CD14-positive monocyte (primary cell): ENCODE results near the gene IRF2BPL. TPM values are rescaled to one million over a fixed set of nuclear protein-coding genes. Genes with fewer than 3 reads are reported as not detected.
A peak's percentile ranks its signal among the peaks of the same experiment; 100 is the strongest.

Source experiments
- DNase-seq, 3 donors: peaks; one replicate each; pipeline ENCODE4 v3.0.0-alpha.2; 2011 to 2022
- H2AFZ ChIP-seq: 2 replicates; pipeline ENCODE4 v1.6.0; 2012; ENCODE audit warnings: mild to moderate bottlenecking, low read depth, low read length, inconsistent platforms; ENCODE audit not compliant: insufficient read depth, poor library complexity, severe bottlenecking
- H3K27ac ChIP-seq, 2 donors: 1 replicate in 1 of 2; 2 replicates in 1 of 2; pipeline ENCODE4 v1.5.1; 2012 to 2013; ENCODE audit warnings: low read length in 2 of 2, control low read depth in 1 of 2, inconsistent platforms in 1 of 2, low read depth in 1 of 2, mild to moderate bottlenecking in 1 of 2
- H3K27me3 ChIP-seq, 2 donors: one replicate each; pipeline versions ENCODE4 v1.6.0 to v1.6.1; 2011 to 2013; ENCODE audit warnings: low read length in 2 of 2; ENCODE audit not compliant: control insufficient read depth in 2 of 2, insufficient read depth in 2 of 2
- H3K36me3 ChIP-seq, 2 donors: replicated peaks in 1 of 2; 1 replicate in 1 of 2; 2 replicates in 1 of 2; pipeline versions ENCODE4 v1.5.1 to v1.6.1; 2012 to 2013; ENCODE audit warnings: low read length in 2 of 2, control low read depth in 1 of 2, inconsistent platforms in 1 of 2, mild to moderate bottlenecking in 1 of 2; ENCODE audit not compliant: insufficient read depth in 2 of 2, control insufficient read depth in 1 of 2
- H3K4me1 ChIP-seq, 2 donors: 1 replicate in 1 of 2; 2 replicates in 1 of 2; pipeline versions ENCODE4 v1.5.1 to v1.6.1; 2012 to 2013; ENCODE audit warnings: low read length in 2 of 2, control low read depth in 1 of 2, inconsistent platforms in 1 of 2, mild to moderate bottlenecking in 1 of 2, moderate library complexity in 1 of 2; ENCODE audit not compliant: insufficient read depth in 2 of 2, control insufficient read depth in 1 of 2
- H3K4me2 ChIP-seq: replicated peaks from 2 replicates; pipeline ENCODE3; 2012; ENCODE audit warnings: low read length, moderate library complexity, mild to moderate bottlenecking; ENCODE audit not compliant: poor library complexity, severe bottlenecking; ENCODE audit errors: extremely low read depth
- H3K4me3 ChIP-seq, 3 experiments: fragments of 200-600 bp in 1 of 3; sonication (generic) in 1 of 3; replicated peaks in 1 of 3; 1 replicate in 2 of 3; 2 replicates in 1 of 3; pipeline ENCODE4 v1.5.1; 2011 to 2013; ENCODE audit warnings: low read length in 3 of 3, mild to moderate bottlenecking in 3 of 3, control low read depth in 2 of 3, low read depth in 2 of 3, inconsistent platforms in 1 of 3, moderate library complexity in 1 of 3
- H3K79me2 ChIP-seq: 2 replicates; pipeline ENCODE4 v1.6.0; 2012; ENCODE audit warnings: mild to moderate bottlenecking, control low read depth, inconsistent platforms, low read length, moderate library complexity; ENCODE audit not compliant: insufficient read depth
- H3K9ac ChIP-seq: 2 replicates; pipeline ENCODE4 v1.6.0; 2017; ENCODE audit warnings: low read length, mild to moderate bottlenecking; ENCODE audit not compliant: insufficient read depth, poor library complexity, severe bottlenecking
- H3K9me3 ChIP-seq, 2 donors: replicated peaks in 1 of 2; 1 replicate in 1 of 2; 2 replicates in 1 of 2; pipeline versions ENCODE4 v1.5.1 to v1.6.1; 2012 to 2013; ENCODE audit warnings: low read length in 2 of 2, control low read depth in 1 of 2; ENCODE audit not compliant: control insufficient read depth in 1 of 2, insufficient read depth in 1 of 2
- H4K20me1 ChIP-seq: 2 replicates; pipeline ENCODE4 v1.6.0; 2012; ENCODE audit warnings: mild to moderate bottlenecking, low read length, control low read depth, moderate library complexity; ENCODE audit not compliant: insufficient read depth
- H3K27ac Mint-ChIP-seq, 7 donors: one replicate each; pipeline ENCODE4 v1.8.0; 2020; ENCODE audit warnings: mild to moderate bottlenecking in 7 of 7, mixed read lengths in 7 of 7, moderate library complexity in 6 of 7, inconsistent platforms in 2 of 7
- H3K27me3 Mint-ChIP-seq, 3 donors: one replicate each; pipeline ENCODE4 v1.8.0; 2021 to 2022; ENCODE audit warnings: low read depth in 3 of 3, mild to moderate bottlenecking in 3 of 3, mixed read lengths in 3 of 3, moderate library complexity in 3 of 3, inconsistent platforms in 1 of 3
- H3K36me3 Mint-ChIP-seq, 2 donors: one replicate each; pipeline ENCODE4 v1.8.0; 2020; ENCODE audit warnings: mixed read lengths in 2 of 2, inconsistent platforms in 1 of 2, mild to moderate bottlenecking in 1 of 2
- H3K4me1 Mint-ChIP-seq: one replicate; pipeline ENCODE4 v1.8.0; 2020; ENCODE audit warnings: mild to moderate bottlenecking, mixed read lengths
- H3K4me3 Mint-ChIP-seq, 2 donors: one replicate each; pipeline ENCODE4 v1.8.0; 2020; ENCODE audit warnings: mild to moderate bottlenecking in 2 of 2, mixed read lengths in 2 of 2, moderate library complexity in 1 of 2
- H3K9me3 Mint-ChIP-seq, 7 donors: one replicate each; pipeline ENCODE4 v1.8.0; 2020 to 2022; ENCODE audit warnings: mixed read lengths in 7 of 7, mild to moderate bottlenecking in 6 of 7, moderate library complexity in 6 of 7, inconsistent platforms in 2 of 7
- WGBS: methylation state at CpG from one replicate; pipeline ENCODE4 v1.1.5; 2013; ENCODE audit warnings: missing lambda C conversion rate; ENCODE audit not compliant: insufficient coverage; 5-methylcytosine and 5-hydroxymethylcytosine counted together
- intact Hi-C, 2 donors: fragments of 100-400 bp; cut with micrococcal nuclease; formaldehyde crosslinking; loops; one replicate each; pipeline versions ENCODE4 v1.15.0 to v1.15.1; 2023
- polyA plus RNA-seq, 3 donors: library from polyadenylated mRNA; depleted of rRNA in 1 of 3; unstranded in 2 of 3; stranded (reverse) in 1 of 3; fragments of 300-500 nt in 2 of 3; fragments of >200 nt in 1 of 3; fragmentation: Illumina TruSeq in 2 of 3; gene quantifications; 1 replicate in 2 of 3; 2 replicates in 1 of 3; pipeline ENCODE4 v1.2.3, GENCODE V29; 2012 to 2021
- TF ChIP-seq, protein P1 (sequence below): fragments of 200-600 bp; IDR thresholded peaks from one replicate; pipeline ENCODE4 v1.8.0; 2022; ENCODE audit warnings: antibody characterized with exemption, mild to moderate bottlenecking

The IRF2BPL gene
- polyA plus RNA-seq, 3 donors: 1.4 to 17.9 (median 1.9) TPM

DNA sequence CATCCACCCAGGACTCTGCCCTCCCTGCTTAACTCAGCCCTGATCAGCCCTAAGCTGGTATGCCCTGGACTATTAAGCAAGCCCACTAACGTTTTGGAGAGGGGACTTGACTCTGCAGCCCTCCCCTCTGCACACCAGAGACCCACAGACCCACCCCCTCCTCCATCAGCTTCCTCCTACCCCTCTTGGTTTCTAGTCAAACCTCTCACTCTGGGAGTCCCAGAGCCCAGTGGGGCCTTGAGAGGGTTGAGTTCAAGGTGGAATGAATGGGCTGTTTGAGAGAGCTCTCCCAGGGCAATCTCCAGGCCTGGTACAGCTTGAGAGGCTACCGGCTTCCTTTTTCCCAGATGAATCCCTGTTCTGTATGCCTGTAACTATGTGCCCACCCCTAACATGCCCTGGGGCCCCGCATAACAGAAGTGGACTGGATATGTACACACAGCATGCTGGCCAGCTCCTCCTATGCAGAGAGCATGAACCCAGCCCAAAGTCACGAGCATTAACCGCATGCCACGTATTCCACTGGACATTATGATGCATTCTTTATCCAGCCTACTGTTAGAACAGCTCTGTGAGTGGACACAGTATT lies 43.6 kb downstream of the IRF2BPL start:
- intact Hi-C loops: no loop called here
- H3K36me3 ChIP-seq: no peaks in the 10 kb centered on the region
- no peak overlapping the region for H3K4me2 ChIP-seq
- no peaks in the 10 kb centered on the region for H3K4me1 Mint-ChIP-seq
- H3K27me3 ChIP-seq: no peaks in the 10 kb centered on the region
- H2AFZ ChIP-seq: no peak overlapping the region
- H3K27ac ChIP-seq: no peak overlapping the region
- 78% methylated on average over 6 of the region's 6 CpGs for WGBS
- no peaks in the 10 kb centered on the region for H3K4me1 ChIP-seq
- H4K20me1 ChIP-seq: no peaks in the 10 kb centered on the region
- no peaks in the 10 kb centered on the region for H3K36me3 Mint-ChIP-seq
- H3K79me2 ChIP-seq: no peaks in the 10 kb centered on the region
- no peak overlapping the region for H3K4me3 ChIP-seq
- TF ChIP-seq, protein P1, sequence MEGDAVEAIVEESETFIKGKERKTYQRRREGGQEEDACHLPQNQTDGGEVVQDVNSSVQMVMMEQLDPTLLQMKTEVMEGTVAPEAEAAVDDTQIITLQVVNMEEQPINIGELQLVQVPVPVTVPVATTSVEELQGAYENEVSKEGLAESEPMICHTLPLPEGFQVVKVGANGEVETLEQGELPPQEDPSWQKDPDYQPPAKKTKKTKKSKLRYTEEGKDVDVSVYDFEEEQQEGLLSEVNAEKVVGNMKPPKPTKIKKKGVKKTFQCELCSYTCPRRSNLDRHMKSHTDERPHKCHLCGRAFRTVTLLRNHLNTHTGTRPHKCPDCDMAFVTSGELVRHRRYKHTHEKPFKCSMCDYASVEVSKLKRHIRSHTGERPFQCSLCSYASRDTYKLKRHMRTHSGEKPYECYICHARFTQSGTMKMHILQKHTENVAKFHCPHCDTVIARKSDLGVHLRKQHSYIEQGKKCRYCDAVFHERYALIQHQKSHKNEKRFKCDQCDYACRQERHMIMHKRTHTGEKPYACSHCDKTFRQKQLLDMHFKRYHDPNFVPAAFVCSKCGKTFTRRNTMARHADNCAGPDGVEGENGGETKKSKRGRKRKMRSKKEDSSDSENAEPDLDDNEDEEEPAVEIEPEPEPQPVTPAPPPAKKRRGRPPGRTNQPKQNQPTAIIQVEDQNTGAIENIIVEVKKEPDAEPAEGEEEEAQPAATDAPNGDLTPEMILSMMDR: no peak
- peak overlapping the region in 2 of 7 donors; percentile 12 to 52 for H3K27ac Mint-ChIP-seq
- peaks cover 2 to 7% (median 3%) of the 10 kb centered on the region in 7 donors for H3K9me3 Mint-ChIP-seq
- no peak overlapping the region for H3K9ac ChIP-seq
- no peak overlapping the region for H3K4me3 Mint-ChIP-seq
- peaks cover 0 to 7% (median 2%) of the 10 kb centered on the region in 3 donors for H3K27me3 Mint-ChIP-seq
- no peak for DNase-seq
- peaks cover 0 to 4% of the 10 kb centered on the region in 2 donors for H3K9me3 ChIP-seq

DNA sequence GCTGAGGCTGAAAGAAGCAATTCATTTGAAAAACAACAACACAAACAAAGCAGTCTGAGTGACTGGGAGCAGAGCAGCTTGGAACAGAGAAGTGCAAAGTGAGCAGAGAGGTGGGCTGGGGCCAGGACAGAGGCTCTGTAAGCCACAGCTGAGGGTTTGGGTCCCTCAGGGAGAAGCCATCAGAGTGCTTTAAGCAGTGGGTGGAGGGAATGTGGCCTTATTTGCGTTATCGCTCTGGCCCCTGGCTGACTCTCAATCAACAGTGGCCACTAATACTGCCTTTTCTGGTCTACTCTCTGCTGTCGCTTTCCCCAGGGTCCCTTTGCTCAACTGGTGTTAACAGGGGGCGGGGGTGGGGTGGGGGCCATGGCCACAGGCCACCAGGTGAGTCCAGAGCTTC lies 44.2 kb downstream of the IRF2BPL start:
- Histone ChIP-seq H2AFZ (no peak overlapping the region), H3K4me1 (no peaks in the 10 kb centered on the region), H3K9me3 (peaks cover 0 to 4% of the 10 kb centered on the region in 2 donors), H3K27me3 (no peaks in the 10 kb centered on the region), H3K9ac (no peak overlapping the region), H3K27ac (no peak overlapping the region), H3K4me2 (no peak overlapping the region), H4K20me1 (no peaks in the 10 kb centered on the region), H3K36me3 (no peaks in the 10 kb centered on the region), H3K79me2 (no peaks in the 10 kb centered on the region), H3K4me3 (no peak overlapping the region)
- intact Hi-C loops: no loop called here
- Mint-ChIP-seq H3K27me3 (peaks cover 0 to 7% (median 4%) of the 10 kb centered on the region in 3 donors), H3K36me3 (no peaks in the 10 kb centered on the region), H3K9me3 (peaks cover 2 to 7% (median 3%) of the 10 kb centered on the region in 7 donors), H3K4me1 (peaks cover 3% of the 10 kb centered on the region), H3K4me3 (no peak overlapping the region), H3K27ac (peak overlapping the region in 1 of 7 donors; percentile 12)
- TF ChIP-seq, protein P1: no peak
- no peak for DNase-seq
- no CpG with 5 or more reads among the region's 4 CpGs for WGBS
